Prostate gland (tissue), 2 donors: Measurements from ENCODE around the gene EPX.

Source experiments
- POLR2A ChIP-seq: fragments of 450-650 bp; IDR thresholded peaks from one replicate; pipeline ENCODE4 v1.6.1; 2016; ENCODE audit warnings: antibody characterized with exemption, mild to moderate bottlenecking
- TF ChIP-seq, protein P1 (sequence below), 4 experiments: fragments of 200-600 bp in 2 of 4; fragments of 450-650 bp in 2 of 4; sonication (generic) in 2 of 4; IDR thresholded peaks; 1 replicate in 3 of 4; 2 replicates in 1 of 4; pipeline ENCODE4 v1.5.1; 2016 to 2019; ENCODE audit warnings: antibody characterized with exemption in 4 of 4, mild to moderate bottlenecking in 2 of 4, moderate library complexity in 2 of 4

DNA sequence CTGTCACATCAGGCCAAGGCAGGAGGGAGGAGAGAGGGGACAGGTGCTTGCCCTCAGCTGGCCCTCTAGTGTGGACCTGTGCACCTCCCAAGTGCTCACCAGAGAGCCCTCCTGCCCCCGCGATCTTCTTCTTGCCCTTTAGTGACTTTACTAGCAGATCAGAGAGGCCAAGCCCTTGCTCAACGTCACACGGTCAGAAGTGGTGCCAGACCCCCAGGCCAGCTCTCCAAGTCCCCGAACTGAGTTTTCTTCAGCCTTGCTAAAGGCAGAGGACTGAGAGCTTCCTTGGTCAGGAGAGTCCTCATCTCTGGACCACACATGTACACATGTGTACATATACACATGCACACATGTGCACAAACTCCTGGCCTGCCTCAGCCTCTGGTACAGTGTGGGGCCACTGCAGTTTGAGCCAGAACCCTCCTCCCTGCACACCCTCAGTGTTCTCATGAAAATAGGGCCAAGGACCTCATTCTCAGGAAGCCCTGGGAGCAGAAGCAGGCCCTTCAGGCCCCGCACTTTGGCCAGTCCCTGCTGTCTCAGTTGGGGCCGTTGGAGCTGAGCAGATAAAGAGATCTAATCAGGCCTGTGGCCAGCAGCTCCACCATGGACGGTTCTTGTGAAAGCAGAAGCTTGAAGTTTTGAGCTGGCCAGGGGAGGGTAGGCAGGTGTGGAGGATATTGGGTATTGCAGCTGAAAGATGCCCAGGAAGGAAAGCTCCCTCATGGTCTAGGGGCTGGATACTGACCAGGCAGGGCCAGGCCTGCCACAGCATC is 7.4 kb upstream of the EPX start:
- TF ChIP-seq, protein P1, sequence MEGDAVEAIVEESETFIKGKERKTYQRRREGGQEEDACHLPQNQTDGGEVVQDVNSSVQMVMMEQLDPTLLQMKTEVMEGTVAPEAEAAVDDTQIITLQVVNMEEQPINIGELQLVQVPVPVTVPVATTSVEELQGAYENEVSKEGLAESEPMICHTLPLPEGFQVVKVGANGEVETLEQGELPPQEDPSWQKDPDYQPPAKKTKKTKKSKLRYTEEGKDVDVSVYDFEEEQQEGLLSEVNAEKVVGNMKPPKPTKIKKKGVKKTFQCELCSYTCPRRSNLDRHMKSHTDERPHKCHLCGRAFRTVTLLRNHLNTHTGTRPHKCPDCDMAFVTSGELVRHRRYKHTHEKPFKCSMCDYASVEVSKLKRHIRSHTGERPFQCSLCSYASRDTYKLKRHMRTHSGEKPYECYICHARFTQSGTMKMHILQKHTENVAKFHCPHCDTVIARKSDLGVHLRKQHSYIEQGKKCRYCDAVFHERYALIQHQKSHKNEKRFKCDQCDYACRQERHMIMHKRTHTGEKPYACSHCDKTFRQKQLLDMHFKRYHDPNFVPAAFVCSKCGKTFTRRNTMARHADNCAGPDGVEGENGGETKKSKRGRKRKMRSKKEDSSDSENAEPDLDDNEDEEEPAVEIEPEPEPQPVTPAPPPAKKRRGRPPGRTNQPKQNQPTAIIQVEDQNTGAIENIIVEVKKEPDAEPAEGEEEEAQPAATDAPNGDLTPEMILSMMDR (IDR thresholded peaks at IDR 0.05) = no peak
- TF ChIP-seq POLR2A = no peak
